22Rv1 (cell line): ENCODE data around the gene MTA3.

ENCODE experiments used
- H3K27ac ChIP-seq: fragments of 450-650 bp; 2 replicates; pipeline ENCODE4 v1.5.1; 2017
- CTCF ChIP-seq: fragments of 450-650 bp; IDR thresholded peaks from 2 replicates; pipeline ENCODE4 v1.5.1; 2017; ENCODE audit warnings: mild to moderate bottlenecking
- ZFX ChIP-seq: fragments of 450-650 bp; IDR thresholded peaks from 2 replicates; pipeline ENCODE4 v1.6.1; 2017; ENCODE audit warnings: antibody characterized with exemption, borderline replicate concordance

MTA3 gene

GRCh38 chr2:42762155-42762554 lies 193.7 kb downstream of the MTA3 start:
- H3K27ac ChIP-seq: no peak overlapping the region
- TF ChIP-seq CTCF: no peak
- no peak for TF ChIP-seq ZFX

GRCh38 chr2:42762823-42763804 lies 194.7 kb downstream of the MTA3 start:
- H3K27ac ChIP-seq: no peak overlapping the region
- TF ChIP-seq ZFX (no peak), CTCF (no peak)

- no peak within 1 kb of the TSS for H3K27ac ChIP-seq
- TF ChIP-seq ZFX (no peak), CTCF (no peak)
Measured at GRCh38 chr2:42764096-42764495, 195.7 kb downstream of the MTA3 start, which contains the start of gene OXER1. TSS of gene OXER1 (minus strand) at chr2:42764135. CDS start at chr2:42764062, 73 bp downstream.

DNA sequence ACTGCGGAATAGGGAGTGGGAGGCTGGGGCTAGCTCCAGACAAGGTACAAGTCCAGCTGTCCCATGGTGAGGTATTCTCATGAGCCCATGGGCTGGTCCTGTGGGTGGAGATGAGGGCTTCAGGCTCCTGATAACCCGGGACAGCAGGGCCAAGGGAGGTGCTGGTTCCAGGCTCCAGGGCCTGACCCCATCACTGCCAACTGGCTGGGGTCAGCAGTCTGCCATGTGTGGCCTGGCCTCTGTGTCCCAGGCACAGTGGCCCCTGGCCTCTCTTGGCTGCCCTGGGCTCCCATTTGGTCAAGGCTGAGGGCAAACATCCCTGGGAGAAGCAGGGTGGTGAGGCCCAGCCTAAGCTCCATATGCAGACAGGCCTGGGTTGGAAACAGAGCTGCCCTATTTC lies 196.5 kb downstream of the MTA3 start:
- H3K27ac ChIP-seq: no peak overlapping the region
- TF ChIP-seq CTCF: no peak
- no peak for TF ChIP-seq ZFX

DNA sequence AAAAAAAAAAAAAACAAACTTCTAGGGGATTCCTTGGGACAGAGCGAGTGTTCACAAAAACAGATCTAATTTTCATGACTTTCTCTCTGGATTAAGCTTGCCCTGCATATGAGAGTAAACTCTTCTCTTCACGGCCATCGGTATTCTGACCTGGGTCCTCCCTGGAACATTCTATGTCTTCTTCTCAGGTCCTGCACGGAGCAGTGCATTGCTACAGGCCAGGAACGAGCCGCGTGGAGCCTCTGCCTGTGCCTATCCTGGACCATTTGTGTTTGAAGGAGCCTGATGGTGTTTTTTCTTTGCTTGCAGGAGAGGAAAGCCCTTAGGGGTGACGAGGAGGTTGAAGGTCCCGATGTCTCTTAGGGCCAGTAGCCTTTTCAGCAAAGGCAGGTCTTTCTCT lies 197.3 kb downstream of the MTA3 start:
- no peak overlapping the region for H3K27ac ChIP-seq
- no peak for TF ChIP-seq ZFX
- TF ChIP-seq CTCF: no peak

DNA sequence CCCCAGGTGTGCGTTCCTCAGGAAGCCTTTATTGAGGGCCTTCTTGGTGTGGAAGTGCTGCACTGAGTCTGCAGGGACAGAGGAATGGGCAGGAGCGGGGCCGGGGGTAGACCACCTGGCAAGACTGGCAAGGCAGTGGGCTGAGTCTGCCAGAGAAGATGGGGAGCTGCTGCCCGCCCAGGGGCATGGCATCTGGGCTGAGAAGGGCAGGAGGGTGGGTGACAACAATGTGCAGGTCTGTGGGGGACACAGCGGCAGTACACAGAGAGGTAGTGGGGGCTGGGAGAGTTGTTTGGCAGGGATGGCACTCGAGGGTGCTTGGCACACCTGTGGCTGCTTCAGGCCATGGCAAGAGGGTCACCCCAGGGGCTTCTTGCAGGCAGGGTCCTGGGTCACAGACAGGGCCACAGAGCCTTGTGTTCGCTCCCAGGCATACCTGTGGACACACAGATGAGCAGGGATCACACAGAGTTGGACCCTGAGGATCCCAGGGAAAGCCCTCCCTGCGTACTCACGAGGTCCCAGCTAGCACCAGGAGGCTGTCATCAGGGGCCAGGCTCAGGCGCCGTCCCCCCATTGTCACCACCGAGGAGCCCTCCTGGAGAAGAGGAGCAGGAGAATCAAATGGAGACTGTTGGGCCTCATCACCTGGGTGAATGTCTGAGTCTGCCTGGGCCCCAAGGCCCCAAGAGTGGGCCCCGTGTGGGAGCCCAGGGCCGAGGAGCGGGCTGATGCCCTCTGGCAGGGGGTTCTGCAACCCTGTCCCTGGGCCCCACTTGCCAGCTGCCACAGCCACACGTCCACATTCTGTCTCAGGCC lies 198.9 kb downstream of the MTA3 start:
- TF ChIP-seq CTCF (no peak), ZFX (no peak)
- H3K27ac ChIP-seq: no peak overlapping the region
